ENCODE measurements around the gene ZCCHC4. TPM values are rescaled to one million over a fixed set of nuclear protein-coding genes. Genes with fewer than 3 reads are reported as not detected.

ZCCHC4 gene
- total and polyA plus RNA-seq, 2 of the 4 experiments (the other 2 are of a cell fraction): 7.9 to 8.1 TPM

DNA sequence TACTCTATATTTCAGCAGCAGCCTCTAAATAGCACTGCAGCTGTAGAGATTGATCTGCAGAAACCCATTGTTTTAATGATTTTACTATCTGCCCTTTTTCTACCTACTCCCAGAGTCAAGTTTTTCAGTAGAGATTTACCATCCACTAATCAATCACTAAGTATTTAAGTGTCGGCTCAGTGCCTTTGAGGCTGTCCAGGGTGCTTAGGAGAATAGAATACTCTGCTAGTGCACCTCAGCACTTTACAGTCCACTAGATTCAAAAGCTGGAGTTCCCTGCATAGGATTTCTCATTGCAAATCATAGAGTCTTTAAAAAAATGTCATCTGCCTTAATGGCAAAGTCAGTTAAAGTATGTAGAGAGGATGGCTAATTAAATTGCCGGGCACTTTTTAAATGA, 34.9 kb downstream of the ZCCHC4 start:
- H3K9me1 ChIP-seq (ENCODE audit: insufficient read depth, low read length): no peaks in the 10 kb centered on the region; the same call in 1 of the 2 replicates
- in situ Hi-C loops (cut with MboI; ENCODE audit: low sequenced_read_pairs): no loop called here
- no peak overlapping the region for H4K8ac ChIP-seq (ENCODE audit: low read depth in 2 of 2, low read length in 2 of 2)
- no peak overlapping the region for H4K5ac ChIP-seq (ENCODE audit: low read depth, low read length)
- H3K4ac ChIP-seq (ENCODE audit: low read depth, low read length): no peak overlapping the region
- no peaks in the 10 kb centered on the region for H4K20me1 ChIP-seq (ENCODE audit: insufficient read depth, low read length)
- dilution Hi-C loops (cut with HindIII; ENCODE audit: low sequenced_read_pairs, unreplicated experiment): no loop called here
- ChIA-PET CTCF (interaction anchor here (0.6 to 1.3 kb wide), 2 partner anchors 28 to 35 kb away, joined by 3 to 6 read pairs; partner anchors contain the start of gene ZCCHC4), POLR2A (ENCODE audit: unreplicated experiment) (no interaction called here)
- ATAC-seq (ENCODE audit: low read depth) (no peak), DNase-seq (no peak)
- H3K23ac ChIP-seq (ENCODE audit: low read depth, low read length): no peak overlapping the region
- H3K56ac ChIP-seq (ENCODE audit: extremely low read depth, insufficient read depth, low read length): no peak overlapping the region
- no peak overlapping the region for H3K4me3 ChIP-seq (ENCODE audit: insufficient read depth, low read depth, low read length)
- no peak overlapping the region for H3K4me2 ChIP-seq (ENCODE audit: low read depth, low read length)
- H2BK120ac ChIP-seq (ENCODE audit: low read depth, low read length): no peak overlapping the region
- H3K18ac ChIP-seq (ENCODE audit: low read depth, low read length): no peak overlapping the region
- 0 out of 2 replicates have a peak, but pooled peaks cover 2% of the 10 kb centered on the region for H3K36me3 ChIP-seq (ENCODE audit: control insufficient read depth, insufficient read depth, low read length)
- H3K14ac ChIP-seq (replicated peaks; ENCODE audit: low read depth, low read length): no peak overlapping the region
- H2AFZ ChIP-seq (replicated peaks; ENCODE audit: low read length, poor library complexity): no peak overlapping the region
- H3K79me1 ChIP-seq (ENCODE audit: low read depth in 1 of 2, low read length in 2 of 2): peaks cover 0 to 2% of the 10 kb centered on the region in 2 experiments; a peak in 3 of 4 replicates
- H3K9ac ChIP-seq (ENCODE audit: low read depth, low read length): no peak overlapping the region
- no peak overlapping the region for H2BK15ac ChIP-seq (ENCODE audit: low read depth, low read length)
- no peak overlapping the region for H2BK20ac ChIP-seq (ENCODE audit: low read depth, low read length)
- peaks cover 4% of the 10 kb centered on the region; the same call in 1 of the 2 replicates for H3K4me1 ChIP-seq (ENCODE audit: control insufficient read depth, insufficient read depth, low read length)
- H3K27me3 ChIP-seq (ENCODE audit: control insufficient read depth, insufficient read depth, low read length): no peaks in the 10 kb centered on the region
- H2AK5ac ChIP-seq (ENCODE audit: low read depth, low read length): no peak overlapping the region
- H2AK9ac ChIP-seq (replicated peaks; ENCODE audit: low read depth, low read length, poor library complexity): no peak overlapping the region
- WGBS, 2 experiments (ENCODE audit: extremely low coverage in 2 of 2, insufficient read length in 1 of 2): no CpG with 5 or more reads among the region's 2 CpGs
- intact Hi-C loops (cut with micrococcal nuclease): no loop called here
- H2BK5ac ChIP-seq (ENCODE audit: low read depth, low read length, poor library complexity, severe bottlenecking): no peak overlapping the region
- H4K91ac ChIP-seq (ENCODE audit: insufficient read depth, low read depth, low read length): no peak overlapping the region
- no TSS peak for BruUV-seq (replicated peaks)
- H3K27ac ChIP-seq (ENCODE audit: insufficient read depth, low read length): no peak overlapping the region
- no peak for TF ChIP-seq NFE2L2 (IDR thresholded peaks at IDR 0.05; ENCODE audit: low read depth, low read length)
- TF ChIP-seq BHLHE40 (IDR thresholded peaks at IDR 0.05; ENCODE audit: low read depth, low read length): no peak
- TF ChIP-seq MAZ (IDR thresholded peaks at IDR 0.05; ENCODE audit: borderline replicate concordance, low read depth, low read length): no peak
- no peak for TF ChIP-seq MAFK (IDR thresholded peaks at IDR 0.05; ENCODE audit: low read depth, low read length)
- no peak for TF ChIP-seq CEBPB (IDR thresholded peaks at IDR 0.05; ENCODE audit: low read depth, low read length)
- no peak for TF ChIP-seq SMC3 (IDR thresholded peaks at IDR 0.05; ENCODE audit: low read depth, low read length)
- TF ChIP-seq USF2 (IDR thresholded peaks at IDR 0.05; ENCODE audit: low read depth, low read length): no peak
- no peak for TF ChIP-seq POLR2A (IDR thresholded peaks at IDR 0.05; ENCODE audit: low read depth, low read length)
- TF ChIP-seq RAD21 (IDR thresholded peaks at IDR 0.05; ENCODE audit: low read length): no peak
- no peaks in the 10 kb centered on the region for H3K9me3 ChIP-seq (ENCODE audit: control insufficient read depth, insufficient read depth, low read length)

Data from IMR-90 (cell line).